GM21528 (cell line): ENCODE results near the gene BBIP1.
"Not testable (repeated sequence)": the region's sequence is repeated elsewhere in the genome, so short reads cannot be mapped to it uniquely, and the experiment has no call there.

ENCODE experiments used
- ATAC-seq: cut with Tn5 transposase; IDR thresholded peaks from one replicate; pipeline ENCODE4 v1.9.1; 2021; ENCODE audit warnings: mild to moderate bottlenecking, moderate library complexity; ENCODE audit not compliant: unreplicated experiment, low FRiP score

BBIP1 gene

DNA sequence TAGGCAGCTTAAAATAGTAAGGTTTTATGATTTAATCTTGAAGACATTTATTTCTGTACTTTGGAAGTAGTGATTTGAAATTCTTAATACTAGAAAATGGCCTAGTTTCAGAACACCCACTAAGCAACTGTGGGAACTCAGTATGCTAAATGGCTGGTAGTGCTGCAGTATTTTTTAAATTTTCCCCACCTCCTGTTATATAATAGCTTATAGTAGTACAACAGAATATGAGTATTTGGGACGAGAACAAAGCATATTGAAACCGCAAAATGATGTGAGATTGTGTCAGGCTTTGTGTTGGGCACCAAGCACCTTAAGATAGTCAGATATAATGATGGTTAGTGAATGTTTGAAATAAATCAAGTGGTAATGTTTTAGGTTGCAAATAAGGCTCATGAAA lies 8.5 kb upstream of the BBIP1 start:
- no peak for ATAC-seq

DNA sequence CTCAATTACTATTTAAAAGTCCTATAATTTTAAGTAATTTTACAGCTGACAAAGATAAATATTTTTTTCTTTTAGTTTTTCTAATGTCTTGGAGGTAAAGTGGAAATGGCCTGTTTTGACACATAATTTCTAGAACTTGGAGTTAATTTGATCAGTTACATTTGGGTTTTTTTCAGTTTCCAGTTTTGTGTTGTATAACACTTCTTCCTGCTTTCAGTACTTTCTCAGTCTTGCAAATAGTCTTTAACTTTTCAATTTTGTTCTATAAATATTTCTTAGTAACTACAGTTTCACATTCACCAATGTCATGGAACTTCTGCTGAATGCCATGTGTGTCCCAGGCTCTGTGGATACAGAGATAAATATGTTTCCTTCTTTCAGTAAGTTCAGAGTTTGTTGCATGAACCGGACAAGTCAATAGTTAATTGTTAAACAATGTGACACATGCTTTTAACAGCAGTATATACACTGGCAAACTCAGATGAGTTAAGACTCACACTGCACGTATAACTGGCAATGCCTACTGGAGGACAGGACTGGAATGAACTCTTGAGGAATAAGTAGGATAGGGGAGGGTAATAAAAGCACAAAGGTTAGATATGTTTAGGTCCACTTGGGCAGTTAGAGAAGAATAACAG lies 5.0 kb upstream of the BBIP1 start:
- peak; percentile 24 for ATAC-seq

- peak; percentile 24 for ATAC-seq
These were observed 1.2 kb upstream of the BBIP1 start for GRCh38 chr10:110919971-110920881.

- ATAC-seq, result peak; percentile 8
These were observed 460 bp upstream of the BBIP1 start, which contains the start of gene SHOC2 for GRCh38 chr10:110919349-110919931. SHOC2 (plus strand) TSS chr10:110919604; CDS start chr10:110964359, 44,755 bp downstream.

GRCh38 chr10:110918269-110918642 lies 724 bp downstream of the BBIP1 start:
- ATAC-seq, result no peak

- no peak for ATAC-seq
These were observed 2.2 kb downstream of the BBIP1 start for GRCh38 chr10:110916554-110917346.

DNA sequence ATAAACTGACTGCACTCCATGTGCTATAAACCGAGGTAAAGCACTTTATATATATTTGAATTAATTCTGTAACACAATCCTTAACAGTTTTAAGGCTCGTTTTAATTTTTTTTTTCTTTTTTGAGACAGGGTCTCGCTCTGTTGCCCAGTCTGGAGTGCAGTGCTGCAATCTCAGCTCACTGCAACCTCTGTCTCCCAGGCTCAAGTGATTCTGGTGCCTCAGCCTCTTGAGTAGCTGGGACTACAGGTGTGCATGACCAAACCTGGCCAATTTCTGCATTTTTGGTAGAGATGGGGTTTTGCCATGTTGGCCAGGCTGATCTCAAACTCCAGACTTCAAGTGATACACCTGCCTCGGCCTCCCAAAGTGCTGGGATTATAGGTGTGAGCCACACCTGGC lies 3.4 kb downstream of the BBIP1 start:
- ATAC-seq, result not testable (repeated sequence)

GRCh38 chr10:110915035-110915434 lies 3.9 kb downstream of the BBIP1 start:
- no peak for ATAC-seq

DNA sequence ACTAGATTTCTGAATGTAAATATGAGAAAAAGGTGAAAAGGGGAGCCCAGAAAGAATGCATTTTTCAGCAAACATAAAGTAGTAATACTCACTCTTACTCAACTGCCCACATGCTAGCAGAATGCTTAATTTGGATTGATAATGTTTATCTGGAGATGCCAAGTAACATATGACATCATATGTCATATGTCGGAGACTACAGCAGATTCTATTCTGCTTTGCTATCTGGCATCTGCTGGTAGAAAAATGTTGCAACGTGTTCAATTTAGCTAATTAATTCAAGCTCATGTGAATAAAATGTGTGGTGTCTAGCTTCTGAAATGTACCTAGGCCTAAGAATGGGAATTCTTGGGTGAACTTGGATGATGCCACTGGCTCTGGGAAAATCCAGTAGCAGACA lies 4.5 kb downstream of the BBIP1 start:
- no peak for ATAC-seq

DNA sequence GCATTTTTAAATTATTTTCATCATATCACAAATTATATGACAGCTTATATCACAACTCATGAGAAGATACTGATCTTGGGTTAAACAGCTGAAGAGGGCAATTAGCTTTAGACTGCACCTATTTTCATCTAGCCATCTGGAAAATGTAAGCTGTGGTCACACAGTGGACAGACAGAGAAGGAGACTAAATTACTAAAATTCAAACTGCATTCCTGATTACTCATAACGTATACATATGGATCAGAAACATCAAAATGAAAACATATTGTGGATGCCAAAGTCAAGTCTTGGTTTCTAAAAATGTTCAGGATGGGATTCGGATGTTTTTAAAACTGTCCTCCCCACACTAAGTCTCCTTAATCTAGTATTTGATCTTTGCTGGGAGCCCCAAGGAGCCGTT lies 6.6 kb downstream of the BBIP1 start:
- no peak for ATAC-seq

DNA sequence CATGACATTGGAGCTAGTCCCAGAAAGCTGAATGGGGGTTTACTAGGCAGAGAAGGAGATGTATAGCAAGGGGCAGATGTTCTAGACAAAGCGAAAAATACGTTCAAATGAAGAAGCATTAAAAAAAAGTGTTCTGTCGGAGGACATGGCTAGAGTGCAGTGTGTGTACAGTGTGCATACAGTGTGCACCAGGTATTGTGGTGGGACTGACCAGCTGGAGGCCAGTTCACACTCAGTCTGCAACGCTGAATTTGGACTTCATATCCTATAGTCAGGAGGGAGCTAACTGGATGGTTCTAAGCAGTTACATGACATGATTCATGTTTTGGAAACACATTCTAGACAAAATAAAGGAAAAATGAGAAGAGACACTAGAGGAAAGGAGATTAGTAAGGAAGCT lies 8.8 kb downstream of the BBIP1 start:
- no peak for ATAC-seq

DNA sequence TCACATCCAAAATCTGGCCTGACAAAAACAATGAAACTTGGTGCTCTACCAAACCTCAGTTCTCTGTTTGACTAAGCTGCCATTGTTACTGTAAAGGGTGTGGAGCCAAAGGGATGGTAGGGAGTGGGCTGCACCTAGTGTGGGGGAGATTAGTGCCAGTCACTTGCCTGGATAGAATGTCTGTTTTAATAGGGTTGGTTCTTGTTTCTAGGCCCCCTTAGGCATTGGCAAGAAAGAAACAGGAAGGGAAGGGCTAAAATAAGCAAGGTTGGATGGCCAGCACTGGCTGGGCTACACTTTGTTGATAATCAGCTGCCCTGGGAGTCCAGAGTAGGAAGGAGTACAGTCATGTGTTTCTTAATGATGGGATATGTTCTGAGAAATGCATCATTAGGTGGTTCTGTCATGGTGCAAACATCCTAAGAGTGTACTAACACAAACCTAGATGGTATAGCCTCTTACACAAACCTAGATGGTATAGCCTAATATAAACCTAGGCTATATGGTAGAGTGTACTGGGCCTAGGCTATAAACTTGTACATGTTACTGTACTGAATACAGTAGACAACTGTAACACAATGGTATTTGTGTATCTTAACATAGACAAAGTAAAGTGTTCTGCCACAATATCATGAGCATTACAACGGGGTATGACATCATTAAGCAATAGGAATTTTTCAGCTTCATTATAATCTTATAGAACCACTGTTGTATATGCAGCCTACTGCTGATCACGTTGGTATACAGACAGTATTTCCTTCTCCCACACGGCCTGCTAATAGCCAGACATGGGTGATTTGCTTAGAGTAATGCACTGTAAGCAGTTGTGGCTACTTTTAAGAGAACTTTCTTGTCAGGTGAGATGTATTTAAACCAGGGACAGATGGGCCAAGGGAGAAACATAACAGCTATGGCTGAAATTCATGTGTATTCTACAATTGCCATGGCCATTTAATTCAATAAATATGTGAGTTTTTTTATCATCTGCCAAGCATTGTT lies 15.4 kb downstream of the BBIP1 start:
- no peak for ATAC-seq

DNA sequence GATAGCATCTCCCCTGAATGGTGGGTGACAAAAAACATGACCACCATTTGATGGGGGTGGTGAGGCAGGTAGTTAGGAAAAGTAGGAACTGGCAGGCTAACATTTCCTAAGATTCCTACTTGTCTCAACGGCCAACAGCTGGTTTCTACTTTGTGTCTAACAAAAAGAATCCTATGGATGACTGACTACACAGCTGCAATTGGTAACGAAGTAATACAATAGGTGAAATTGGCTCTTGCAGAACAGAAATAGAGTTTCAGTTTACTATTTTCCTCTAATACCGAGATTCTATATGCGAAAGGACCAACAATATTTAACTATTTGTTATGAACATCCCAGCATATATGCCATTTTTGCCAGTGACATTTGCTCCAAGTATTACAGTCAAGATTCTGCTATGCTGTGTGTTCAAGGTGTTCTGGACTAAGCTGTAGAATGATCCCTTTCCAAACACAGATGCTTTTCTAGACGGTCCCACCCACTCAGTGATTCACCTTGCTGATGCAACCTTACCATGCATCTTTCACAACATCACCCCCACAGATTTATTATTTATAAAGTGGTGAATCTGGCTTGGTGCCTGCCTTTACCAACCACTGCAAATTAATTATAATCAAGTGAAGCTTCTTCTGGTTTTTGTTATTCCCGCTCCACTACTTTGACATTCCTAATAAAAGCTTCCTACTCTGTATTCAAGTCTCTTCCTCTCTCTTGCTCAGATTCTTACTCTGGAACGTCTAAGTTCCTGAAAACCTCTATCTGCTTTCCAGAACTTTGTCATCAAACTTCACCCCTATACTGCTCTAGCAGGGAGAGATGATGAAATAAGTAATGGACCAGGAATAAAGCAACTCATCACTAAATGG lies 16.8 kb downstream of the BBIP1 start:
- ATAC-seq, result no peak

DNA sequence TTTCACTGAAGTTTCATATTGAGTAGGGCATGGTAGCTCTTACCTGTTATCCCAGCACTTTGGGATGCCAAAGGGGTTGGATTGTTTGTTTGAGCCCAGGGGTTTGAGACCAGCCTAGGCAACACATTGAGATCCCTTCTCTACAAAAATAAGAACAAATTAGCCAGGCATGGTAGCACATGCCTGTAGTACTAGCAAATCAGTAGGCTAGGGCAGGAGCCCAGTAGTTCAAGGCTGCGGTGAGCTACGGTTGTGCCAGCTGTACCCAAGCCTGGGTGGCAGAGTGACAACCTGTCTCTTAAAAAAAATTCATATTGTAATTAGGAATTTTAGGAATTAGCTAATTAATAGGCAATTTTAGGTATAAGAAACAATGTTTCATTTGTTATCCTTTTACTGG lies 18.0 kb downstream of the BBIP1 start:
- no peak for ATAC-seq

- ATAC-seq, result no peak
These were observed 20.6 kb downstream of the BBIP1 start for GRCh38 chr10:110898391-110898790.

DNA sequence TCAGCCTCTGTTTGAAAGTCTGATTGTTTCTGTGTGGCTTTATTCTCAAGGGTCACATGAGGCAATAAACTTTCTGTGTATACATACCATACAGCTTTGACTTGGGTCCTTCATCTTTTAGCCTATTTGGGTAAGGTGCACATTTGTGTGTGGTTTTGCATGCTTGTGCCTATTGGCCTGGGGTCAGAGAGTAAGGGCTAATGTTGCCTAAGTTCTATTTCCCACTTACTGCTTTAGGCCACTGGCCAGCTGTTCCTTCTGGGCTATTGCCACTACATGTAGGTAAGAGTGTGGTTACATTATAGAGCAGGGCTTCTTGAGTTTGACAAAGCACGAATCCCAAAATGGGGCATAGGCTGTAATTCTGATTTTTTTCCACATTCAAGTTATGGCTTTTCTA lies 21.8 kb downstream of the BBIP1 start:
- no peak for ATAC-seq

GRCh38 chr10:110893559-110894179 lies 25.3 kb downstream of the BBIP1 start:
- peak; percentile 84 for ATAC-seq

- no peak for ATAC-seq
These were observed 26.2 kb downstream of the BBIP1 start for GRCh38 chr10:110892602-110893288.
